ENCODE measurements around the gene ZBTB45.
A peak's percentile ranks its signal among the peaks of the same experiment; 100 is the strongest.

The ZBTB45 gene

GRCh38 chr19:58519355-58520256, at the start of gene ZBTB45:
TSS of gene ZBTB45 (minus strand) at chr19:58519810. CDS start at chr19:58517673, 2,137 bp downstream.
- peak within 1 kb of the TSS; percentile 97 for H3K4me3 ChIP-seq
- DNase-seq (ENCODE audit: low read depth, low spot score): peak; percentile 93
- no peaks in the 10 kb centered on the region for H3K9me3 ChIP-seq (ENCODE audit: low read depth, low read length)
- peak within 1 kb of the TSS; percentile 95 for H3K27ac ChIP-seq
- peaks cover 14% of the 10 kb centered on the region; the same call in 1 of the 2 replicates for H3K36me3 ChIP-seq (ENCODE audit: insufficient read depth, low read length)
- peak within 1 kb of the TSS; percentile 97 for H3K9ac ChIP-seq (ENCODE audit: insufficient read length)
- peak; percentile 84 for TF ChIP-seq POLR2AphosphoS5 (IDR thresholded peaks at IDR 0.05; ENCODE audit: borderline replicate concordance, low read depth, low read length)
- peak; percentile 83 for TF ChIP-seq FOXP2 (optimal IDR thresholded peaks at IDR 0.05; ENCODE audit: control extremely low read depth, extremely low read length, insufficient read depth)
- no peak for TF ChIP-seq EZH2 (IDR thresholded peaks at IDR 0.05)

- H3K27ac ChIP-seq: no peak overlapping the region
- TF ChIP-seq FOXP2 (optimal IDR thresholded peaks at IDR 0.05; ENCODE audit: control extremely low read depth, extremely low read length, insufficient read depth) (no peak), EZH2 (IDR thresholded peaks at IDR 0.05) (no peak), POLR2AphosphoS5 (IDR thresholded peaks at IDR 0.05; ENCODE audit: borderline replicate concordance, low read depth, low read length) (no peak)
- no peak overlapping the region for H3K9ac ChIP-seq (ENCODE audit: insufficient read length)
- H3K36me3 ChIP-seq (ENCODE audit: insufficient read depth, low read length): no peaks in the 10 kb centered on the region; the same call in 1 of the 2 replicates
- H3K9me3 ChIP-seq (ENCODE audit: low read depth, low read length): no peaks in the 10 kb centered on the region
- DNase-seq (ENCODE audit: low read depth, low spot score): no peak
- H3K4me3 ChIP-seq: no peak overlapping the region
Measured at GRCh38 chr19:58568453-58569130, 49.0 kb upstream of the ZBTB45 start.

- no peak overlapping the region for H3K27ac ChIP-seq
- TF ChIP-seq EZH2 (IDR thresholded peaks at IDR 0.05) (no peak), POLR2AphosphoS5 (IDR thresholded peaks at IDR 0.05; ENCODE audit: borderline replicate concordance, low read depth, low read length) (no peak), FOXP2 (optimal IDR thresholded peaks at IDR 0.05; ENCODE audit: control extremely low read depth, extremely low read length, insufficient read depth) (no peak)
- no peak for DNase-seq (ENCODE audit: low read depth, low spot score)
Measured at GRCh38 chr19:58566989-58567388, 47.4 kb upstream of the ZBTB45 start.

GRCh38 chr19:58563823-58564222, 44.2 kb upstream of the ZBTB45 start:
- no peak overlapping the region for H3K4me3 ChIP-seq

More at GRCh38 chr19:58566989-58567388, 47.4 kb upstream of the ZBTB45 start:
- no peak overlapping the region for H3K4me3 ChIP-seq
- no peaks in the 10 kb centered on the region; the same call in 1 of the 2 replicates for H3K36me3 ChIP-seq (ENCODE audit: insufficient read depth, low read length)
- H3K9me3 ChIP-seq (ENCODE audit: low read depth, low read length): no peaks in the 10 kb centered on the region
- no peak overlapping the region for H3K9ac ChIP-seq (ENCODE audit: insufficient read length)

GRCh38 chr19:58563034-58563573, 43.5 kb upstream of the ZBTB45 start:
- peak overlapping the region; percentile 75 for H3K4me3 ChIP-seq
- no peaks in the 10 kb centered on the region for H3K36me3 ChIP-seq (ENCODE audit: insufficient read depth, low read length)
- H3K27ac ChIP-seq: no peak overlapping the region
- TF ChIP-seq POLR2AphosphoS5 (IDR thresholded peaks at IDR 0.05; ENCODE audit: borderline replicate concordance, low read depth, low read length): no peak; the same call in 1 of the 2 replicates
- TF ChIP-seq EZH2 (IDR thresholded peaks at IDR 0.05): no peak
- TF ChIP-seq FOXP2 (optimal IDR thresholded peaks at IDR 0.05; ENCODE audit: control extremely low read depth, extremely low read length, insufficient read depth): no peak
- H3K9ac ChIP-seq (ENCODE audit: insufficient read length): peak overlapping the region; percentile 32
- H3K9me3 ChIP-seq (ENCODE audit: low read depth, low read length): no peaks in the 10 kb centered on the region
- no peak for DNase-seq (ENCODE audit: low read depth, low spot score)

More at GRCh38 chr19:58563823-58564222, 44.2 kb upstream of the ZBTB45 start:
- DNase-seq (ENCODE audit: low read depth, low spot score): no peak
- Histone ChIP-seq H3K9ac (ENCODE audit: insufficient read length) (no peak overlapping the region), H3K27ac (peak overlapping the region; percentile 13; the same call in 1 of the 2 replicates), H3K36me3 (ENCODE audit: insufficient read depth, low read length) (no peaks in the 10 kb centered on the region), H3K9me3 (ENCODE audit: low read depth, low read length) (no peaks in the 10 kb centered on the region)
- TF ChIP-seq FOXP2 (optimal IDR thresholded peaks at IDR 0.05; ENCODE audit: control extremely low read depth, extremely low read length, insufficient read depth) (no peak), POLR2AphosphoS5 (IDR thresholded peaks at IDR 0.05; ENCODE audit: borderline replicate concordance, low read depth, low read length) (no peak; the same call in 1 of the 2 replicates), EZH2 (IDR thresholded peaks at IDR 0.05) (no peak)

GRCh38 chr19:58562122-58563033, 42.8 kb upstream of the ZBTB45 start:
- TF ChIP-seq FOXP2 (optimal IDR thresholded peaks at IDR 0.05; ENCODE audit: control extremely low read depth, extremely low read length, insufficient read depth): no peak
- no peak; the same call in 1 of the 2 replicates for TF ChIP-seq POLR2AphosphoS5 (IDR thresholded peaks at IDR 0.05; ENCODE audit: borderline replicate concordance, low read depth, low read length)
- TF ChIP-seq EZH2 (IDR thresholded peaks at IDR 0.05): no peak
- Histone ChIP-seq H3K9ac (ENCODE audit: insufficient read length) (peak overlapping the region; percentile 32), H3K27ac (no peak overlapping the region), H3K9me3 (ENCODE audit: low read depth, low read length) (no peaks in the 10 kb centered on the region), H3K4me3 (peak overlapping the region; percentile 75), H3K36me3 (ENCODE audit: insufficient read depth, low read length) (no peaks in the 10 kb centered on the region)
- no peak for DNase-seq (ENCODE audit: low read depth, low spot score)

GRCh38 chr19:58561373-58562121, 41.9 kb upstream of the ZBTB45 start:
- Histone ChIP-seq H3K4me3 (no peak overlapping the region; the same call in 1 of the 2 replicates), H3K36me3 (ENCODE audit: insufficient read depth, low read length) (peaks cover 4% of the 10 kb centered on the region; the same call in 1 of the 2 replicates), H3K27ac (no peak overlapping the region), H3K9me3 (ENCODE audit: low read depth, low read length) (no peaks in the 10 kb centered on the region), H3K9ac (ENCODE audit: insufficient read length) (no peak overlapping the region)
- DNase-seq (ENCODE audit: low read depth, low spot score): no peak
- TF ChIP-seq POLR2AphosphoS5 (IDR thresholded peaks at IDR 0.05; ENCODE audit: borderline replicate concordance, low read depth, low read length) (0 out of 2 replicates have a peak, but pooled peaks have one; percentile 24), EZH2 (IDR thresholded peaks at IDR 0.05) (no peak)

Data from SK-N-MC (cell line).